ENCODE results near the gene B4GALT5.

Gene B4GALT5

GRCh38 chr20:49741977-49742376, 28.3 kb upstream of the B4GALT5 start:
- Mint-ChIP-seq H3K27ac (no peak overlapping the region), H3K36me3 (ENCODE audit: low read depth) (no peaks in the 10 kb centered on the region), H3K4me3 (no peak overlapping the region), H3K4me1 (no peaks in the 10 kb centered on the region), H3K9me3 (no peaks in the 10 kb centered on the region), H3K27me3 (ENCODE audit: low read depth) (peaks cover 3% of the 10 kb centered on the region)
- no peak for TF ChIP-seq CTCF (IDR thresholded peaks at IDR 0.05; ENCODE audit: unreplicated experiment in 3 of 3)

- Mint-ChIP-seq H3K4me1 (no peaks in the 10 kb centered on the region), H3K36me3 (ENCODE audit: low read depth) (no peaks in the 10 kb centered on the region), H3K4me3 (no peak overlapping the region), H3K9me3 (no peaks in the 10 kb centered on the region), H3K27me3 (ENCODE audit: low read depth) (no peaks in the 10 kb centered on the region), H3K27ac (no peak overlapping the region)
- TF ChIP-seq CTCF (IDR thresholded peaks at IDR 0.05; ENCODE audit: unreplicated experiment in 3 of 3) = no peak
These were observed 27.1 kb upstream of the B4GALT5 start for GRCh38 chr20:49740807-49741206.

- no peak for TF ChIP-seq CTCF (IDR thresholded peaks at IDR 0.05; ENCODE audit: unreplicated experiment in 3 of 3)
- no peak overlapping the region for H3K27ac Mint-ChIP-seq
- no peak overlapping the region for H3K4me3 Mint-ChIP-seq
- no peaks in the 10 kb centered on the region for H3K27me3 Mint-ChIP-seq (ENCODE audit: low read depth)
- no peaks in the 10 kb centered on the region for H3K9me3 Mint-ChIP-seq
- H3K36me3 Mint-ChIP-seq (ENCODE audit: low read depth) = no peaks in the 10 kb centered on the region
- H3K4me1 Mint-ChIP-seq = no peaks in the 10 kb centered on the region
These were observed 25.4 kb upstream of the B4GALT5 start for GRCh38 chr20:49739042-49739441.

GRCh38 chr20:49737260-49737659, 23.6 kb upstream of the B4GALT5 start:
- H3K36me3 Mint-ChIP-seq (ENCODE audit: low read depth) = no peaks in the 10 kb centered on the region
- no peak overlapping the region for H3K4me3 Mint-ChIP-seq
- H3K27me3 Mint-ChIP-seq (ENCODE audit: low read depth) = no peaks in the 10 kb centered on the region
- H3K27ac Mint-ChIP-seq = no peak overlapping the region
- H3K4me1 Mint-ChIP-seq = no peaks in the 10 kb centered on the region
- TF ChIP-seq CTCF (IDR thresholded peaks at IDR 0.05; ENCODE audit: unreplicated experiment in 3 of 3) = no peak
- H3K9me3 Mint-ChIP-seq = no peaks in the 10 kb centered on the region

GRCh38 chr20:49729780-49730179, 16.1 kb upstream of the B4GALT5 start:
- Mint-ChIP-seq H3K36me3 (ENCODE audit: low read depth) (no peaks in the 10 kb centered on the region), H3K4me3 (no peak overlapping the region), H3K9me3 (no peaks in the 10 kb centered on the region), H3K4me1 (peaks cover 2% of the 10 kb centered on the region), H3K27ac (no peak overlapping the region), H3K27me3 (ENCODE audit: low read depth) (no peaks in the 10 kb centered on the region)
- TF ChIP-seq CTCF (IDR thresholded peaks at IDR 0.05; ENCODE audit: unreplicated experiment in 3 of 3) = no peak

GRCh38 chr20:49727894-49728885, 14.5 kb upstream of the B4GALT5 start:
- TF ChIP-seq CTCF (IDR thresholded peaks at IDR 0.05; ENCODE audit: unreplicated experiment in 3 of 3) = no peak
- Mint-ChIP-seq H3K4me3 (no peak overlapping the region), H3K27me3 (ENCODE audit: low read depth) (no peaks in the 10 kb centered on the region), H3K27ac (no peak overlapping the region), H3K36me3 (ENCODE audit: low read depth) (no peaks in the 10 kb centered on the region), H3K4me1 (peaks cover 6% of the 10 kb centered on the region), H3K9me3 (no peaks in the 10 kb centered on the region)

Measured in nephron (organoid).